Non-pigmented ciliary epithelial cell (primary cell): ENCODE data around the gene TMEM123.

ENCODE experiments used
- DNase-seq: peaks from one replicate; pipeline ENCODE4 v3.0.0-alpha.2; 2010; ENCODE audit warnings: low read depth

Gene TMEM123

GRCh38 chr11:102422817-102423712 lies 29.5 kb downstream of the TMEM123 start:
- DNase-seq: no peak

GRCh38 chr11:102421261-102421660 lies 31.3 kb downstream of the TMEM123 start:
- no peak for DNase-seq

- DNase-seq: no peak
These were observed 32.0 kb downstream of the TMEM123 start for GRCh38 chr11:102420547-102420946.

- DNase-seq: no peak
These were observed 33.4 kb downstream of the TMEM123 start for GRCh38 chr11:102419181-102419580.

- DNase-seq: no peak
These were observed 35.6 kb downstream of the TMEM123 start for GRCh38 chr11:102416976-102417375.

GRCh38 chr11:102415304-102415916 lies 37.2 kb downstream of the TMEM123 start:
- no peak for DNase-seq

- DNase-seq: no peak
These were observed 38.0 kb downstream of the TMEM123 start for GRCh38 chr11:102414559-102414958.

GRCh38 chr11:102413497-102413896 lies 39.1 kb downstream of the TMEM123 start:
- no peak for DNase-seq

- DNase-seq: no peak
These were observed 41.4 kb downstream of the TMEM123 start for GRCh38 chr11:102411142-102411541.

GRCh38 chr11:102410382-102410784 lies 42.2 kb downstream of the TMEM123 start:
- no peak for DNase-seq

GRCh38 chr11:102408339-102408738 lies 44.2 kb downstream of the TMEM123 start:
- DNase-seq: no peak

GRCh38 chr11:102407901-102408300 lies 44.7 kb downstream of the TMEM123 start:
- DNase-seq: no peak

- no peak for DNase-seq
These were observed 46.5 kb downstream of the TMEM123 start for GRCh38 chr11:102406099-102406498.

- no peak for DNase-seq
These were observed 47.1 kb downstream of the TMEM123 start for GRCh38 chr11:102405501-102405900.

GRCh38 chr11:102402548-102402947 lies 50.0 kb downstream of the TMEM123 start:
- no peak for DNase-seq

- DNase-seq: no peak
These were observed 50.7 kb downstream of the TMEM123 start for GRCh38 chr11:102401905-102402304.

- no peak for DNase-seq
These were observed 52.0 kb downstream of the TMEM123 start for GRCh38 chr11:102400603-102401002.

GRCh38 chr11:102399189-102399588 lies 53.4 kb downstream of the TMEM123 start:
- DNase-seq: no peak

- DNase-seq: no peak
These were observed 54.3 kb downstream of the TMEM123 start for GRCh38 chr11:102398297-102398696.

GRCh38 chr11:102396708-102397563 lies 55.6 kb downstream of the TMEM123 start:
- DNase-seq: no peak

GRCh38 chr11:102395720-102396393 lies 56.7 kb downstream of the TMEM123 start:
- DNase-seq: no peak

- DNase-seq: no peak
These were observed 59.3 kb downstream of the TMEM123 start for GRCh38 chr11:102393272-102393730.
